ENCODE measurements around the gene CDH6.

The CDH6 gene

GRCh38 chr5:31181376-31181987 lies 12.0 kb upstream of the CDH6 start:
- no peaks in the 10 kb centered on the region for H3K36me3 ChIP-seq (ENCODE audit: insufficient read depth)
- H3K4me2 ChIP-seq, result no peak overlapping the region
- H3K4me3 ChIP-seq (IDR thresholded peaks at IDR 0.05; ENCODE audit: insufficient read depth, low read depth, low read length), result no peak overlapping the region
- H3K27ac ChIP-seq, result no peak overlapping the region
- H2AFZ ChIP-seq (ENCODE audit: low read depth), result no peak overlapping the region
- TF ChIP-seq CTCF (conservative IDR thresholded peaks at IDR 0.05; ENCODE audit: low read depth, low read length), result no peak
- no peaks in the 10 kb centered on the region for H3K79me2 ChIP-seq (ENCODE audit: insufficient read depth, low read depth)
- H3K4me1 ChIP-seq (ENCODE audit: low read depth, poor library complexity, severe bottlenecking), result no peaks in the 10 kb centered on the region
- no peaks in the 10 kb centered on the region for H3K27me3 ChIP-seq (ENCODE audit: insufficient read depth, low read depth)
- H3K9ac ChIP-seq, result no peak overlapping the region
- H4K20me1 ChIP-seq (ENCODE audit: insufficient read depth), result no peaks in the 10 kb centered on the region

- H2AFZ ChIP-seq (ENCODE audit: low read depth), result no peak overlapping the region
- H3K9ac ChIP-seq, result no peak overlapping the region
- H3K4me2 ChIP-seq, result no peak overlapping the region
- no peaks in the 10 kb centered on the region for H4K20me1 ChIP-seq (ENCODE audit: insufficient read depth)
- no peak overlapping the region for H3K27ac ChIP-seq
- no peaks in the 10 kb centered on the region for H3K4me1 ChIP-seq (ENCODE audit: low read depth, poor library complexity, severe bottlenecking)
- no peak for TF ChIP-seq CTCF (conservative IDR thresholded peaks at IDR 0.05; ENCODE audit: low read depth, low read length)
- no peaks in the 10 kb centered on the region for H3K79me2 ChIP-seq (ENCODE audit: insufficient read depth, low read depth)
- no peaks in the 10 kb centered on the region for H3K36me3 ChIP-seq (ENCODE audit: insufficient read depth)
- no peaks in the 10 kb centered on the region for H3K27me3 ChIP-seq (ENCODE audit: insufficient read depth, low read depth)
- H3K4me3 ChIP-seq (IDR thresholded peaks at IDR 0.05; ENCODE audit: insufficient read depth, low read depth, low read length), result no peak overlapping the region
Measured at GRCh38 chr5:31182136-31182535, 11.3 kb upstream of the CDH6 start.

- H2AFZ ChIP-seq (ENCODE audit: low read depth), result no peak overlapping the region
- H3K79me2 ChIP-seq (ENCODE audit: insufficient read depth, low read depth), result no peaks in the 10 kb centered on the region
- no peak for TF ChIP-seq CTCF (conservative IDR thresholded peaks at IDR 0.05; ENCODE audit: low read depth, low read length)
- H3K27me3 ChIP-seq (ENCODE audit: insufficient read depth, low read depth), result no peaks in the 10 kb centered on the region
- H3K9ac ChIP-seq, result no peak overlapping the region
- no peak overlapping the region for H3K4me2 ChIP-seq
- H3K4me3 ChIP-seq (IDR thresholded peaks at IDR 0.05; ENCODE audit: insufficient read depth, low read depth, low read length), result no peak overlapping the region
- no peaks in the 10 kb centered on the region for H3K4me1 ChIP-seq (ENCODE audit: low read depth, poor library complexity, severe bottlenecking)
- no peaks in the 10 kb centered on the region for H4K20me1 ChIP-seq (ENCODE audit: insufficient read depth)
- H3K36me3 ChIP-seq (ENCODE audit: insufficient read depth), result no peaks in the 10 kb centered on the region
- no peak overlapping the region for H3K27ac ChIP-seq
Measured at GRCh38 chr5:31185951-31186350, 7.5 kb upstream of the CDH6 start.

- H3K4me2 ChIP-seq, result no peak overlapping the region
- H3K27me3 ChIP-seq (ENCODE audit: insufficient read depth, low read depth), result no peaks in the 10 kb centered on the region
Measured at GRCh38 chr5:31186672-31187267, 6.7 kb upstream of the CDH6 start.

More at GRCh38 chr5:31186672-31187267, 6.7 kb upstream of the CDH6 start:
- Histone ChIP-seq H3K36me3 (ENCODE audit: insufficient read depth) (no peaks in the 10 kb centered on the region), H3K4me3 (IDR thresholded peaks at IDR 0.05; ENCODE audit: insufficient read depth, low read depth, low read length) (no peak overlapping the region), H3K9ac (no peak overlapping the region), H3K27ac (no peak overlapping the region), H4K20me1 (ENCODE audit: insufficient read depth) (no peaks in the 10 kb centered on the region), H3K4me1 (ENCODE audit: low read depth, poor library complexity, severe bottlenecking) (no peaks in the 10 kb centered on the region), H3K79me2 (ENCODE audit: insufficient read depth, low read depth) (no peaks in the 10 kb centered on the region), H2AFZ (ENCODE audit: low read depth) (no peak overlapping the region)
- peak; percentile 92 for TF ChIP-seq CTCF (conservative IDR thresholded peaks at IDR 0.05; ENCODE audit: low read depth, low read length)
